Progenitor cell of endocrine pancreas (in vitro differentiated cells): ENCODE results near the gene MUC15. TPM values are rescaled to one million over a fixed set of nuclear protein-coding genes. Genes with fewer than 3 reads are reported as not detected.

Experiments
- DNase-seq: peaks from one replicate; pipeline ENCODE4 v3.0.0; 2021; ENCODE audit warnings: low spot score; ENCODE audit not compliant: unreplicated experiment
- H3K27ac Mint-ChIP-seq: 2 replicates; pipeline ENCODE4 v1.8.0; 2021; ENCODE audit warnings: mild to moderate bottlenecking, moderate library complexity, mixed read lengths
- H3K27me3 Mint-ChIP-seq: 2 replicates; pipeline ENCODE4 v1.8.0; 2021; ENCODE audit warnings: mixed read lengths
- H3K36me3 Mint-ChIP-seq: 2 replicates; pipeline ENCODE4 v1.8.0; 2022; ENCODE audit warnings: mixed read lengths; ENCODE audit not compliant: insufficient read depth
- H3K4me1 Mint-ChIP-seq: 2 replicates; pipeline ENCODE4 v1.8.0; 2021; ENCODE audit warnings: low read depth, mixed read lengths
- H3K4me3 Mint-ChIP-seq: 2 replicates; pipeline ENCODE4 v1.8.0; 2021; ENCODE audit warnings: low read depth, mild to moderate bottlenecking, moderate library complexity, mixed read lengths
- H3K9me3 Mint-ChIP-seq: 2 replicates; pipeline ENCODE4 v1.8.0; 2021; ENCODE audit warnings: low read depth, mixed read lengths
- CTCF ChIP-seq: fragments of 200-600 bp; sonication (generic); IDR thresholded peaks from one replicate; pipeline ENCODE4 v1.5.0; 2021; ENCODE audit warnings: antibody characterized with exemption, mild to moderate bottlenecking; ENCODE audit not compliant: unreplicated experiment
- total RNA-seq: library from RNA; stranded (reverse); gene quantifications from 2 replicates; pipeline ENCODE4 v1.2.1, GENCODE V29; 2021

MUC15 gene
- total RNA-seq, 1 donor from 2014 or later, result 0.31 TPM

- Mint-ChIP-seq H3K36me3 (no peaks in the 10 kb centered on the region), H3K27ac (no peak overlapping the region), H3K27me3 (no peaks in the 10 kb centered on the region), H3K4me3 (no peak overlapping the region), H3K9me3 (no peaks in the 10 kb centered on the region), H3K4me1 (peaks cover under 1% of the 10 kb centered on the region)
- no peak for DNase-seq
- no peak for TF ChIP-seq CTCF
Observed at GRCh38 chr11:26579683-26580082, 7.6 kb upstream of the MUC15 start.

GRCh38 chr11:26578998-26579661 lies 7.1 kb upstream of the MUC15 start:
- Mint-ChIP-seq H3K4me1 (no peaks in the 10 kb centered on the region), H3K27ac (no peak overlapping the region)
- TF ChIP-seq CTCF, result no peak

GRCh38 chr11:26575946-26576345 lies 3.9 kb upstream of the MUC15 start:
- no peak overlapping the region for H3K27ac Mint-ChIP-seq
- DNase-seq, result no peak
- no peaks in the 10 kb centered on the region for H3K9me3 Mint-ChIP-seq
- H3K36me3 Mint-ChIP-seq, result no peaks in the 10 kb centered on the region
- no peak overlapping the region for H3K4me3 Mint-ChIP-seq
- no peaks in the 10 kb centered on the region for H3K27me3 Mint-ChIP-seq
- no peak for TF ChIP-seq CTCF
- H3K4me1 Mint-ChIP-seq, result peaks cover 22% of the 10 kb centered on the region

More at GRCh38 chr11:26578998-26579661, 7.1 kb upstream of the MUC15 start:
- Mint-ChIP-seq H3K36me3 (no peaks in the 10 kb centered on the region), H3K27me3 (no peaks in the 10 kb centered on the region), H3K9me3 (no peaks in the 10 kb centered on the region), H3K4me3 (no peak overlapping the region)
- DNase-seq, result no peak

- Mint-ChIP-seq H3K4me3 (no peak overlapping the region), H3K27ac (no peak overlapping the region), H3K36me3 (no peaks in the 10 kb centered on the region), H3K4me1 (peaks cover 26% of the 10 kb centered on the region), H3K9me3 (no peaks in the 10 kb centered on the region), H3K27me3 (no peaks in the 10 kb centered on the region)
- no peak for TF ChIP-seq CTCF
- DNase-seq, result no peak
Observed at GRCh38 chr11:26573896-26574295, 1.8 kb upstream of the MUC15 start.

GRCh38 chr11:26572770-26573402 lies 823 bp upstream of the MUC15 start:
- no peak for DNase-seq
- TF ChIP-seq CTCF, result no peak
- Mint-ChIP-seq H3K4me1 (peaks cover 29% of the 10 kb centered on the region), H3K9me3 (no peaks in the 10 kb centered on the region), H3K27ac (peak overlapping the region; percentile 70), H3K36me3 (no peaks in the 10 kb centered on the region), H3K4me3 (no peak overlapping the region), H3K27me3 (no peaks in the 10 kb centered on the region)
